ENCODE measurements around the gene IL21R. TPM values are rescaled to one million over a fixed set of nuclear protein-coding genes. Genes with fewer than 3 reads are reported as not detected.

The IL21R gene
- total and polyA plus RNA-seq, 9 of the 15 experiments (the other 6 are each of a cell fraction or from before 2014, with no cell fraction given): 0.04 to 0.34 (median 0.18) TPM; not detected in 1

GRCh38 chr16:27398894-27399853, 2.8 kb upstream of the IL21R start (continued):
- TF ChIP-seq HDGF (IDR thresholded peaks at IDR 0.05) (no peak), ARID3B (CRISPR knock-in tag; IDR thresholded peaks at IDR 0.05; ENCODE audit: borderline replicate concordance) (no peak), MNT (conservative IDR thresholded peaks at IDR 0.05) (no peak), NFIX (CRISPR knock-in tag; IDR thresholded peaks at IDR 0.05; ENCODE audit: low read depth) (no peak), THAP12 (CRISPR knock-in tag; IDR thresholded peaks at IDR 0.05) (no peak), ZNF124 (CRISPR knock-in tag; IDR thresholded peaks at IDR 0.05) (no peak), SP1 (CRISPR knock-in tag; IDR thresholded peaks at IDR 0.05) (no peak), NELFE (IDR thresholded peaks at IDR 0.05; ENCODE audit: insufficient read depth, insufficient read length) (no peak), ZNF584 (CRISPR knock-in tag; IDR thresholded peaks at IDR 0.05; ENCODE audit: low read depth) (no peak)
- TF ChIP-seq, protein P1, sequence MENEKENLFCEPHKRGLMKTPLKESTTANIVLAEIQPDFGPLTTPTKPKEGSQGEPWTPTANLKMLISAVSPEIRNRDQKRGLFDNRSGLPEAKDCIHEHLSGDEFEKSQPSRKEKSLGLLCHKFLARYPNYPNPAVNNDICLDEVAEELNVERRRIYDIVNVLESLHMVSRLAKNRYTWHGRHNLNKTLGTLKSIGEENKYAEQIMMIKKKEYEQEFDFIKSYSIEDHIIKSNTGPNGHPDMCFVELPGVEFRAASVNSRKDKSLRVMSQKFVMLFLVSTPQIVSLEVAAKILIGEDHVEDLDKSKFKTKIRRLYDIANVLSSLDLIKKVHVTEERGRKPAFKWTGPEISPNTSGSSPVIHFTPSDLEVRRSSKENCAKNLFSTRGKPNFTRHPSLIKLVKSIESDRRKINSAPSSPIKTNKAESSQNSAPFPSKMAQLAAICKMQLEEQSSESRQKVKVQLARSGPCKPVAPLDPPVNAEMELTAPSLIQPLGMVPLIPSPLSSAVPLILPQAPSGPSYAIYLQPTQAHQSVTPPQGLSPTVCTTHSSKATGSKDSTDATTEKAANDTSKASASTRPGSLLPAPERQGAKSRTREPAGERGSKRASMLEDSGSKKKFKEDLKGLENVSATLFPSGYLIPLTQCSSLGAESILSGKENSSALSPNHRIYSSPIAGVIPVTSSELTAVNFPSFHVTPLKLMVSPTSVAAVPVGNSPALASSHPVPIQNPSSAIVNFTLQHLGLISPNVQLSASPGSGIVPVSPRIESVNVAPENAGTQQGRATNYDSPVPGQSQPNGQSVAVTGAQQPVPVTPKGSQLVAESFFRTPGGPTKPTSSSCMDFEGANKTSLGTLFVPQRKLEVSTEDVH (IDR thresholded peaks at IDR 0.05; ENCODE audit: low read depth, partially characterized antibody): no peak
